Fibroblast of the conjunctiva (primary cell): Measurements from ENCODE around the gene MACROD2.
A peak's percentile ranks its signal among the peaks of the same experiment; 100 is the strongest.
"Not testable (repeated sequence)": the region's sequence is repeated elsewhere in the genome, so short reads cannot be mapped to it uniquely, and the experiment has no call there.

Source experiments
- DNase-seq: peaks from one replicate; pipeline ENCODE4 v3.0.0-alpha.2; 2010; ENCODE audit warnings: low read depth

MACROD2 gene

GRCh38 chr20:15985494-15986368 lies 1990.4 kb downstream of the MACROD2 start:
- not testable (repeated sequence) for DNase-seq

- DNase-seq, result no peak
Measured at GRCh38 chr20:15986690-15987089, 1991.4 kb downstream of the MACROD2 start.

- DNase-seq, result no peak
Measured at GRCh38 chr20:15991279-15991678, 1996.0 kb downstream of the MACROD2 start.

- no peak for DNase-seq
Measured at GRCh38 chr20:15992564-15992963, 1997.2 kb downstream of the MACROD2 start.

GRCh38 chr20:16000112-16000511 lies 2004.8 kb downstream of the MACROD2 start:
- no peak for DNase-seq

- DNase-seq, result peak; percentile 8
Measured at GRCh38 chr20:16001286-16001685, 2006.0 kb downstream of the MACROD2 start.

- DNase-seq, result no peak
Measured at GRCh38 chr20:16003310-16003709, 2008.0 kb downstream of the MACROD2 start.

GRCh38 chr20:16004108-16004854 lies 2009.0 kb downstream of the MACROD2 start:
- no peak for DNase-seq

- no peak for DNase-seq
Measured at GRCh38 chr20:16005021-16005914, 2010.0 kb downstream of the MACROD2 start.

GRCh38 chr20:16005915-16006493 lies 2010.7 kb downstream of the MACROD2 start:
- DNase-seq, result no peak

- no peak for DNase-seq
Measured at GRCh38 chr20:16007164-16007563, 2011.8 kb downstream of the MACROD2 start.

- no peak for DNase-seq
Measured at GRCh38 chr20:16007962-16008361, 2012.6 kb downstream of the MACROD2 start.

- no peak for DNase-seq
Measured at GRCh38 chr20:16011056-16011455, 2015.7 kb downstream of the MACROD2 start.

GRCh38 chr20:16011519-16011918 lies 2016.2 kb downstream of the MACROD2 start:
- no peak for DNase-seq

GRCh38 chr20:16012934-16013333 lies 2017.6 kb downstream of the MACROD2 start:
- DNase-seq, result not testable (repeated sequence)

- no peak for DNase-seq
Measured at GRCh38 chr20:16013631-16014030, 2018.3 kb downstream of the MACROD2 start.

GRCh38 chr20:16014436-16014835 lies 2019.1 kb downstream of the MACROD2 start:
- no peak for DNase-seq

GRCh38 chr20:16017656-16018055 lies 2022.3 kb downstream of the MACROD2 start:
- no peak for DNase-seq

GRCh38 chr20:16018881-16019280 lies 2023.6 kb downstream of the MACROD2 start:
- DNase-seq, result no peak

- DNase-seq, result no peak
Measured at GRCh38 chr20:16020971-16021370, 2025.7 kb downstream of the MACROD2 start.

- DNase-seq, result no peak
Measured at GRCh38 chr20:16025084-16025483, 2029.8 kb downstream of the MACROD2 start.

- no peak for DNase-seq
Measured at GRCh38 chr20:16027686-16028085, 2032.4 kb downstream of the MACROD2 start.
